OCI-LY7 (cell line): ENCODE measurements around the gene RPS6KA5.

ENCODE experiments used
- EZH2phosphoT487 ChIP-seq: fragments of 200-600 bp; sonication (generic); IDR thresholded peaks from 2 replicates; pipeline ENCODE4 v1.6.1; 2018; ENCODE audit warnings: low read depth, borderline replicate concordance, mild to moderate bottlenecking, mixed run types, antibody characterized with exemption, low read length, moderate library complexity, mixed read lengths
- TF ChIP-seq, protein P1 (sequence below): fragments of 200-600 bp; sonication (generic); conservative IDR thresholded peaks from 2 replicates; pipeline ENCODE4 v1.5.1; 2014; ENCODE audit warnings: mild to moderate bottlenecking, antibody characterized with exemption, low read length, moderate library complexity, mixed read lengths

DNA sequence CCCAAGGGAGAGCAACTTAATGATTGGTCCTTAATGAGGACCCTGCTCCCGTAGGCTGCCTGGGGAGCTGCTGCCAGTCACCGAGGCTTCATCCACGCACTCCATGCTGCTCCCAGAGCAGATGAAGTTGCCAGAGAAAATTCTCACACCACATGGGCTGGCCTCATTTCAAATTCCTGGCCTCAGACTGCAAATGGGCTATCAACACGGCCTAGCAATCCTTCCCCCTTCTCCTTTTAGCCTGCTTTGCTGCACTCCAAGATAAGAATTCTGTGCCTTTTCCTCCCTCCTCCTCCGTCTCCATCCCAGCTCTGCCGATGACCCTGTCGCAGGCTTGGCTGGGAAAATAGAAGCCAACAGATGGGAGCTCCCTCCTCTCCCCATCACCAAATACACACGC lies 42.7 kb upstream of the RPS6KA5 start:
- TF ChIP-seq, protein P1, sequence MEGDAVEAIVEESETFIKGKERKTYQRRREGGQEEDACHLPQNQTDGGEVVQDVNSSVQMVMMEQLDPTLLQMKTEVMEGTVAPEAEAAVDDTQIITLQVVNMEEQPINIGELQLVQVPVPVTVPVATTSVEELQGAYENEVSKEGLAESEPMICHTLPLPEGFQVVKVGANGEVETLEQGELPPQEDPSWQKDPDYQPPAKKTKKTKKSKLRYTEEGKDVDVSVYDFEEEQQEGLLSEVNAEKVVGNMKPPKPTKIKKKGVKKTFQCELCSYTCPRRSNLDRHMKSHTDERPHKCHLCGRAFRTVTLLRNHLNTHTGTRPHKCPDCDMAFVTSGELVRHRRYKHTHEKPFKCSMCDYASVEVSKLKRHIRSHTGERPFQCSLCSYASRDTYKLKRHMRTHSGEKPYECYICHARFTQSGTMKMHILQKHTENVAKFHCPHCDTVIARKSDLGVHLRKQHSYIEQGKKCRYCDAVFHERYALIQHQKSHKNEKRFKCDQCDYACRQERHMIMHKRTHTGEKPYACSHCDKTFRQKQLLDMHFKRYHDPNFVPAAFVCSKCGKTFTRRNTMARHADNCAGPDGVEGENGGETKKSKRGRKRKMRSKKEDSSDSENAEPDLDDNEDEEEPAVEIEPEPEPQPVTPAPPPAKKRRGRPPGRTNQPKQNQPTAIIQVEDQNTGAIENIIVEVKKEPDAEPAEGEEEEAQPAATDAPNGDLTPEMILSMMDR = no peak
- no peak for TF ChIP-seq EZH2phosphoT487
